Suppressor macrophage treated with lipopolysaccharide for 1 hour (primary cell): ENCODE measurements around the gene PAPPA.

ENCODE experiments used
- DNase-seq, 3 donors: peaks; one replicate each; pipeline ENCODE4 v3.0.0-alpha.2; 2020 to 2022

The PAPPA gene

DNA sequence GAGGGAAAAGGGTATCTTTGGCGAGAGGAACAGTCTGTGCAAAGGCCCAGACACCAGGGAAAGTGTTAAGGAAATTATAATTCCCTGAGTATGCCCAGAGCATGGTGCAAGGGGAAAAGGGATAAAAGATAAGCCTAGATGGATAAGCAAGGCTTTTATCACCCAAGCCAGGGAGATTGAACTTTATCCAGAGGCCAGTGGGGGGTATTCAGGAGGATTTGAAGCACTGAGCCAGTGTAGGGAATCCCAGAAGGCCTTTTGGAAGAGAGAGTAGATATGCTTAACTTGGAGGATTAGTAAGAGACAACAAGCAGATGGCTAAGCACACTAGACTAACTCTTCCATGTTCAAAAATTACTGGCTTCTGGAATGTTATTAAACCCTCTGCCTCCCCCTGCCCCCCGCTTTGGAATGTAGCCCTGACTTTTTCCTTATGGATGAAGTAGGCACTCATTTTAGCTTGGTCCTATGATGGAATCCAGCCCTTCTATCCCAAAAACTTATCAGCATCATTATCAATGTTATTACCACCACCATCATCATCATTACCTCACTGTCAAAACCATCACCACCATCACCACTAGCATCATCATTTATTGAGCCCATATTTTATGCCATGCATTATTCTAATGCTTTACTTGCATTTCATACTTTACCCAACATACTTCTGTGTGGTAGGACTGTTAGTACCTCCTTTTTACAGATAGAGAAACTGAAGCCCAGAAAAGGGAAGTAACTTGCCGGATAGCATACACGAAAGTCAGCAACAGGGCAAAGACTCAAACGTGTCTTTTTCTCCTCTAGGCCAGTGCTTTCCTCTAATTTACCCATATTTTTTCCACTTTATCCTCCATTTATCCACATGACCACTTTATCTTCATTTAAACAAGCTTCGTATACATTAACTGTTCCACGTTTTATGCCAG lies 237.0 kb downstream of the PAPPA start:
- peak in 2 of 3 donors; percentile 10 to 24 for DNase-seq

- DNase-seq: no peak
These were observed 237.8 kb downstream of the PAPPA start for GRCh38 chr9:116391306-116391900.

- DNase-seq: no peak
These were observed 239.6 kb downstream of the PAPPA start for GRCh38 chr9:116393198-116393597.

- no peak for DNase-seq
These were observed 240.5 kb downstream of the PAPPA start for GRCh38 chr9:116394070-116394469.

GRCh38 chr9:116394894-116395698 lies 241.5 kb downstream of the PAPPA start:
- DNase-seq: no peak

- DNase-seq: no peak
These were observed 242.1 kb downstream of the PAPPA start for GRCh38 chr9:116395699-116396037.

- no peak for DNase-seq
These were observed 249.6 kb downstream of the PAPPA start for GRCh38 chr9:116403171-116403570.

- no peak for DNase-seq
These were observed 250.6 kb downstream of the PAPPA start for GRCh38 chr9:116404228-116404627.

DNA sequence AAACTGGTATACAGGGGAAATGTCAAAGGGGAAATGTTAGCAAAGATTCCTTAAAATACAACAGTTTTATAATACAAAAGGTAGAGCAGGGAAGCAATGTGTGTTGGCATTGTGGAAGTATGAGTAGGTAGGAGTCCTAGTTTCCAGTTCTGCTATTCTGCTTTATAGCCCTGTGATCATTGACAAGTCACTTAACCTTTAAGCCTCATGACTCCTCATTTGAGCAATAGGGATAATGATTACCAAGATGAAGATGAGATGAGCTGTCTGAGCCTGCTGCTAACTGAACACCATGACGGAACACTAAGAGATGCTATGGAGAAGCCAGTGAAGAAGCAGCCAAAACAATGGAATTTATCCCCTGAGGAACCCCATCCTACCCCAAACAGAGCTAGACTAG lies 251.7 kb downstream of the PAPPA start:
- peak; percentile 3 to 48 (median 30) for DNase-seq

DNA sequence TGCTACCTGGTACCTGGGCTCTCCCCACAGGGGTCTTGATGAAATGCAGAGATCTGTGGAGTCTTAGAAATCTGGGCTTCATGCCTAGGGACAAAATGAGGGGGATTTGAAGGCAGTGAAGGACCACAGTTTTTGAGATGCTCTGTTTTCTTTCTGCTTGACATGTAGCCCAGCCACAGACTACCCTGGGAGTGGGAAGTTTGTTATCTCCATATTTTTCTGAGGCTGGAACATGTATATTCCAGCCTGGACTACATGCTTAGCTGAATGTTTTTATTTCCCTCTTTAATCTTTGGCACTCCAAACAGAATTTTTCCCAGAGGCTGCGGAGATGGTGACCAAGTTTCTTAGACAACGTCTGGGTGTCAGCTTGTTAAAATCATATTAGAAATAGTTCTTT lies 252.9 kb downstream of the PAPPA start:
- DNase-seq: no peak

DNA sequence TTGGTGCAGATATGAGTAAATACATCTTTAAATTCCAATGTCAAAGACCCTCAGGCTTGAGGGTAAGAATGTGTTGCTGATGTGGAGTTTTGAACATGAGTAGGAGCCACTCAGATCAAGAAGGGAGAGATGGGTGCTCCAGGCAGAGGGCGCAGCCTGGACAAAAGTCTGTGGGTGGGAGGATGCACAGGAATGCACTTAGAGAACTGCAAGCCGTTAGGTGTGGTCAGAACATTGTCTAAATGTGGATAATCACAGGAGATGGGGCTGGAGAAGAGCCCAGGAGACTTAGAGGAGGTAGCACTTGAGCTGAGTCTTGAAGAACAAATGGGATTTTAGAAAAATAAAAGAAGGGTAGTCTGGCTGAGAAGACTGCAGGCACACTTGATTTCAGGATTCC lies 255.5 kb downstream of the PAPPA start:
- DNase-seq: no peak

GRCh38 chr9:116409638-116410037 lies 256.0 kb downstream of the PAPPA start:
- no peak for DNase-seq

- no peak for DNase-seq
These were observed 257.9 kb downstream of the PAPPA start for GRCh38 chr9:116411506-116411905.

GRCh38 chr9:116414374-116414773 lies 260.8 kb downstream of the PAPPA start:
- no peak for DNase-seq

- DNase-seq: no peak
These were observed 262.8 kb downstream of the PAPPA start for GRCh38 chr9:116416421-116416820.

DNA sequence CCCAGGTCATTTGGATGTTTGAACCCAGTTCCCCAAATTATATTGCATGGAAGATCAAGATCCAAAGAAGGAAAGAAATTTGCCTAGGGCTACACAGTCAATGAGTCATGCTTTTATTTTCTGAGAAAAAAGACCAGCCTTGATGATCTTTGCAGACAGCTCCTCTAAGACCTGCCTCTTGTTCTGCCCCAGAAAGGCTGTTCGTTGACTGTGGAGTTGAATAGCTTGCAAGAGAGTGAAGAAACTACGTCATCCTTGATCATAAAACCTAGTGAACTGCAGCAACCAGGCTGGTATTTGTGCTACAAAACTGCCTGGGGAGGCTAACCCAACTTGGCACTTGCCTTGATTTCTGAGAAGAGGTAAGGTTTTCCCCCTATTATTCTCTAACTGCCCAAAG lies 263.9 kb downstream of the PAPPA start:
- DNase-seq: no peak

- DNase-seq: no peak
These were observed 265.6 kb downstream of the PAPPA start for GRCh38 chr9:116419181-116419580.

DNA sequence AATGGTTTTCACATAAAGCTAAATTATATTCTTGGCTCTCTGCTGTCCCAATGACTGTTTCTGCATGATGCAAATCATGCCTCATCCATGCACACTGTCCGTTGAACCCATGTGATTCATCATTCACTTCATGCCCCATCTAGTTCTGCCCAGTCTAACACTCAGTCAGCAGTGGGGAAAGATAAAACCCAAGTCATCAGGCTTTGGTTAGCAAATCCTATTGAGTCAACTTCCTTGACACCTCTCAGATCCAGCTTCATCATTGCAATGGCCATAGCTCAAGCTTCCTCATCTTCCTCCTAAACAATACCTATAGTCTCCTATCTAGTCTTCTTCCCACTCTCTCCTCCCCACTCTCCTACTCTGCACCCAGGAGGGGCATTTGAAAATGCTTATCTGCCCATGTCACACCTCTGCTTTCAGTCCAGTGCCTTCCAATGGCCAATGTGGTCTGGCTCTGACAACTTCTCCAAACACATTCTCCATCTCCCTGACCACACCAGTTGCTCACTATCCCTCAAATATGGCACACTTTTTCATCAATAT lies 267.5 kb downstream of the PAPPA start:
- peak; percentile 11 to 53 (median 40) for DNase-seq

DNA sequence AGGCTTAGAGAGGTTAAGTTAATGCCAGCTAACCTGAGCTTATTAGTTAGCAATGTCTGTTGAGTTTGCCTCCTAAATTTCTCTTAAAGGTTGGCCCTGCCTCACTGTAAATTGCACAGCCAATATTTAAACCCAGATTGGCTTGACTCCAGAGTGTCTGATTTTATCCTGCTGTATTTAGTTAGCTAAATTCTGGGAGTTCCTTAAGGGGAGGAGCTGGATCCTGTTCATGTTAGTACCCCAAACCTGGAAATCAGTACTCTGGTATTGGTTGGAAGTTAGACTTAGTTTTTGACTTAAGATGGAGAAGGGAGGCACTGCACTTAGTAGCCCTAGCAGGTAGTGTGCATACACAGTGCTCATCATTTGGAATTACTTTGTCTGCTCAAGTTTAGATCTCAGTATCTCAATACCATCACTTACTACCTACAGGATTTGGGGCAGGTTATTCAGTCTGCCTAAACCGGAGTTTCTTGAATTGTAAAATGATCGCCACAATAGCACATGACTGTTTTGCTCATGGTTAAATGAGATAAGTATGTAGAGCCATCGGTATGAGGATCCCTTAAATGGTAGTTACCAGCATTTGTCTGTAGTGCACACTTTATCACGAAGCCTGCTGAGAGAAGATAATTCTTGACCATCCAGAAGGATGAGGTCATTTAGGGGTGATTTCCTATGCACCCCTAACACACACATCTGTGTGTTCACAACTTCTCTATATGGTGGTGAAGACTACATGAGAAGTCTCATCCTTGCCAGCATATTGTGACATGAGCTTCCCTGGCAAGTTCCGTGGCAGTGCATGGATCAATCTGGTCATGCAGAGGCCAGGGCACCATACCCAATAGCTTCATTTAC lies 268.8 kb downstream of the PAPPA start:
- no peak for DNase-seq

DNA sequence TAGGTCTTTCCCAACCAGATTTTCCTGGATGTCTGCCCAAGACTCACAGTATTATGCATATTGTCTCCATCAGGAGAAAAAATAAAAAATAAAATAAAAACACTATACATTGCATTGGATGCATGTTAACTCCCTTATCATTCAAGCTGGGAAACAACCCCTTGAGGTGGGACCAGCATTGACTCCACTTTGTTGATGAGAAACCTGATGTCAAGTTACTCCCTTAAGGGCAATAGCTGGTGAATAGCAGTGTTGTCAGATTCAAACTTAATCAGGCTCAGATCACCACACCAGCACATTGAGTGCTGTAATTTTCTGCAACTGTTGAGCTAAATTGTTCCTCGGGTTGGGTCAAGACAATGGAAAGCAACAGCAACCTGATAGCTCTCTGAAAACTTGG lies 269.6 kb downstream of the PAPPA start:
- no peak for DNase-seq

DNA sequence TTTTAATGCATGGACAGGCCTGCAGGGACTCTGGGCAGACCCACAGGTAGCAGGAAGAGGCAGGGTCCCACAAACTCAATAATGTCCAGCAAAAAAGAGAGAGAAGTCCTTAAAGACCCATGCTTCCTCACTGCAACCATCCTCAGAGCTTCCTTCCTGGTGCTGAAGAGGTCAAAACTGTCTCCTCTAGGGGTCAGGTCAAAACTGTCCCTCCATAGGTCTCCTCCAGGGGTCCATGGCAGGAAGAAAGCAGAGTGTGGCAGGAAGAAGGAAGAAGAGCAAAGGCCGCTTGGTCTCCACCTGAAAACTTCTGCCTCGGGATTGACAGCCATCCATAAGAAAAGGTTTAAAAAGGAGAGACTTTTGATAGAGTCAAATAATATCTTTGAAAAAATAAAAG lies 271.7 kb downstream of the PAPPA start:
- DNase-seq: no peak

- no peak for DNase-seq
These were observed 277.3 kb downstream of the PAPPA start for GRCh38 chr9:116430849-116431248.
